ENCODE results near the gene ZNF385B.

The ZNF385B gene

DNA sequence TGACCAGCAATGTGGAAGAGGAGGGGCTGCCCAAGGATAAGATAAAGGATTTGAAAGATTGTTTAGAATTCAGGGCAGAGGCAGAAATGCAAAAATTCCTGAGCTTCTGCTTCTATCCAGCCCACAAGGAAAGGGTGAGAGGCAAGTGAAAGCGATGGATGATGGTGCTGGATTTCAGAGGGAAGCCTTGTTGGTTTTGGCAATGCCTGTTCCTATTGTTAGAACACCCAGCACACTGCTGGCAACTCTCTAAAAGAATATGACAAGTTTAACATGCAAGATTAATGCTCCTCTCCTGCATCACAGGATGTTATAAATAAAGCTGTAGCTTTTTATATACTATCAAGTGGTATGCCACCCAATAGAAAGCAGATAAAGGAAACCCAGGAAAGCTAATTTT is 92.6 kb downstream of the ZNF385B start:
- Histone ChIP-seq H3K36me3 (ENCODE audit: control insufficient read depth in 5 of 5, insufficient read depth in 5 of 5, low read length in 5 of 5) (no peaks in the 10 kb centered on the region), H3K27ac (ENCODE audit: low read depth, low read length) (no peak overlapping the region), H3K9ac (ENCODE audit: low read length in 5 of 5) (no peak overlapping the region), H3K4me1 (ENCODE audit: control insufficient read depth in 5 of 5, insufficient read depth in 5 of 5, low read length in 5 of 5) (no peaks in the 10 kb centered on the region), H3K4me3 (ENCODE audit: low read depth in 1 of 5, low read length in 5 of 5) (no peak overlapping the region), H3K27me3 (ENCODE audit: control insufficient read depth in 5 of 5, insufficient read depth in 4 of 5, low read length in 5 of 5) (peaks cover 0 to 5% (median 0%) of the 10 kb centered on the region in 5 donors), H3K9me3 (ENCODE audit: control insufficient read depth in 5 of 5, low read length in 5 of 5) (peaks cover 0 to 5% (median 0%) of the 10 kb centered on the region in 5 donors)

DNA sequence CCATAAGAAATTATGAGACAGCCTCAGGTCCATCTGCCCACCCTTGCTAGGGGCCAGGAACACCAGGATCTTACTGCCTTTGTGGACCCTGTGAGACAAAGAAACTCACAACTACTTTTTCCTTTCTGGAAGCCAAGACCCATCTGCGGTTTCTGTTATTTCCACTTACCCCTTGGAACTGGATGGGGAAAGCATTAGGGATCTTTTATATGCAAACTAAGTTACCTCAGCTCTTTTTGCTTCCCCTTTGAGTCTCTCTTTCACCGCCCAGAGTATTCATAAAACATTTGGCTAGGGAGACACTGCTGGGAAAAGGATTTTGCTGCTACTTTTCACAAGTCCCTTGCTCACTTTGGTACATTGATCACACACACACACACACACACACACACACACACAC is 95.7 kb downstream of the ZNF385B start:
- Histone ChIP-seq H3K4me3 (ENCODE audit: low read depth in 1 of 5, low read length in 5 of 5) (no peak overlapping the region), H3K9ac (ENCODE audit: low read length in 5 of 5) (no peak overlapping the region), H3K27ac (ENCODE audit: low read depth, low read length) (no peak overlapping the region), H3K9me3 (ENCODE audit: control insufficient read depth in 5 of 5, low read length in 5 of 5) (peaks cover 0 to 9% (median 2%) of the 10 kb centered on the region in 5 donors), H3K36me3 (ENCODE audit: control insufficient read depth in 5 of 5, insufficient read depth in 5 of 5, low read length in 5 of 5) (no peaks in the 10 kb centered on the region), H3K27me3 (ENCODE audit: control insufficient read depth in 5 of 5, insufficient read depth in 4 of 5, low read length in 5 of 5) (peaks cover 0 to 5% (median 0%) of the 10 kb centered on the region in 5 donors), H3K4me1 (ENCODE audit: control insufficient read depth in 5 of 5, insufficient read depth in 5 of 5, low read length in 5 of 5) (no peaks in the 10 kb centered on the region)

DNA sequence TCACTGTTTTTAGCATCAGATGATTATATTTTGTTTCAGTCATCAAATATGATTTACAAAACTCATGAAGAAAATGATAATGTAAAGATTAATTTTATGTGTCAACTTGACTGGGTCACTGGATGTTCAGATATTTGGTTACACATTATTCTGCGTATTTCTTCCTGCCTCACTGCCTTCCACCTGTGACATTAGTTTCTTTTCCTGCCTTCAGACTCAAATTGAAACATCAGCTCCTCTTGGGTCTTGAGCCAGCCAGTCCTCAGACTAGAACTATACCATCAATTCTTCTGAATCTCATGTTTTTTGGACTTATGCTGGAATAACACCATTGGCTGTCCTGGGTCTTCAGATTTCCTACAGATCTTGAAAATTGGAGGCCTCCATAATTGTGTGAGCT is 96.7 kb downstream of the ZNF385B start:
- peaks cover 0 to 9% (median 2%) of the 10 kb centered on the region in 5 donors for H3K9me3 ChIP-seq (ENCODE audit: control insufficient read depth in 5 of 5, low read length in 5 of 5)
- H3K4me3 ChIP-seq (ENCODE audit: low read depth in 1 of 5, low read length in 5 of 5) = no peak overlapping the region
- H3K27me3 ChIP-seq (ENCODE audit: control insufficient read depth in 5 of 5, insufficient read depth in 4 of 5, low read length in 5 of 5) = peaks cover 0 to 5% (median 0%) of the 10 kb centered on the region in 5 donors
- no peak overlapping the region for H3K27ac ChIP-seq (ENCODE audit: low read depth, low read length)
- H3K4me1 ChIP-seq (ENCODE audit: control insufficient read depth in 5 of 5, insufficient read depth in 5 of 5, low read length in 5 of 5) = no peaks in the 10 kb centered on the region
- H3K9ac ChIP-seq (ENCODE audit: low read length in 5 of 5) = no peak overlapping the region
- H3K36me3 ChIP-seq (ENCODE audit: control insufficient read depth in 5 of 5, insufficient read depth in 5 of 5, low read length in 5 of 5) = no peaks in the 10 kb centered on the region

- Histone ChIP-seq H3K4me3 (ENCODE audit: low read depth in 1 of 5, low read length in 5 of 5) (no peak overlapping the region), H3K36me3 (ENCODE audit: control insufficient read depth in 5 of 5, insufficient read depth in 5 of 5, low read length in 5 of 5) (no peaks in the 10 kb centered on the region), H3K27ac (ENCODE audit: low read depth, low read length) (no peak overlapping the region), H3K4me1 (ENCODE audit: control insufficient read depth in 5 of 5, insufficient read depth in 5 of 5, low read length in 5 of 5) (no peaks in the 10 kb centered on the region), H3K9me3 (ENCODE audit: control insufficient read depth in 5 of 5, low read length in 5 of 5) (peaks cover 0 to 10% (median 5%) of the 10 kb centered on the region in 5 donors), H3K9ac (ENCODE audit: low read length in 5 of 5) (no peak overlapping the region), H3K27me3 (ENCODE audit: control insufficient read depth in 5 of 5, insufficient read depth in 4 of 5, low read length in 5 of 5) (no peaks in the 10 kb centered on the region)
Measured at GRCh38 chr2:179758636-179759035, 102.8 kb downstream of the ZNF385B start.

DNA sequence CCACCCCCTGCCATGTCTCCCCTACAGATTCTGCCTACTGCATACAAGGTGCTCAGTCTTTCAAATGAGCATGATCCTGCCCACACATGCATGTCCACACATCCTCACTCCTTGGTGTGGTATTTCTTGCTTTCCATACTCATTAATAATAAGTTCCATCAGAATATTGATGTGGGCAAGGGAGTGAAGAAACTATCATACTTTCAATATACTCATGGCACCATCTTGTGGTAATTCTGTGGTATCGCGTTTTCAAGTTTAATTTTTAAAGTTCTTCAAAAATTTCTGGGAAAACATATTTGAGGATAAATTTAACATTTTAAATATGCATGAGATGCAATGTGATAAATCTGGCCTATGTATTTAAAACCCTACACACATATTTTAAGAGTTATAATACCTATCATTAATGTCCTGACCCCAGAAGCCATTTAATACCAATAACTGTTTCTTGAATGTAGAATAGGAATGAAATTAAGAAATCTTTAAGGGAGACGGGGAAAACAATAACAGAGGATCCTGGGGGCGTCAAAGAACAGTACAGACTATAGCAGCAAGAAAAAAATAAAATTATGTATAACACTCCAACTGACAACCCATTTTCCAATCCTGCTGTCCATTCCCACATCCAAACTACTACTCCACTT is 110.1 kb downstream of the ZNF385B start:
- Histone ChIP-seq H3K4me3 (ENCODE audit: low read depth in 1 of 5, low read length in 5 of 5) (no peak overlapping the region), H3K9ac (ENCODE audit: low read length in 5 of 5) (no peak overlapping the region), H3K4me1 (ENCODE audit: control insufficient read depth in 5 of 5, insufficient read depth in 5 of 5, low read length in 5 of 5) (no peaks in the 10 kb centered on the region), H3K27me3 (ENCODE audit: control insufficient read depth in 5 of 5, insufficient read depth in 4 of 5, low read length in 5 of 5) (no peaks in the 10 kb centered on the region), H3K36me3 (ENCODE audit: control insufficient read depth in 5 of 5, insufficient read depth in 5 of 5, low read length in 5 of 5) (no peaks in the 10 kb centered on the region), H3K27ac (ENCODE audit: low read depth, low read length) (no peak overlapping the region), H3K9me3 (ENCODE audit: control insufficient read depth in 5 of 5, low read length in 5 of 5) (no peaks in the 10 kb centered on the region)

DNA sequence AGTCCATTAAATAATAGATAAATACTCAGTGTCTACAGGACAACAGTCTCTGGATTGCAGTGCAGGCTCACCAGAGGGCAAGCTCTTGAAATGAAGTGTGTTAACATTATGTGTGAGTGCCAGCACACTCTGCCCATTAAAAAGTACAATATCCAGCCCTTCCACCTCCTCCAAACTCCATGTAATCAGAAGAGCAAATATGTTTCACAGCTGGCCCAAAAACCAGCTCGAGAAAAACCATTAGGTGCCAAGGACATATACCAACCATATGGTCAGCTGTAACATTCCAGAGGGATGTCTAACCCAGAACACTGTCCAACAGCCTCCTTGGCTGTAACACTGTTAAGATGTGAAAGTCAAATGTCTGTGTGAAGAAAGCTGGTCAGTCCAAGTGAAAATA is 112.2 kb downstream of the ZNF385B start:
- no peak overlapping the region for H3K4me3 ChIP-seq (ENCODE audit: low read depth in 1 of 5, low read length in 5 of 5)
- no peaks in the 10 kb centered on the region for H3K27me3 ChIP-seq (ENCODE audit: control insufficient read depth in 5 of 5, insufficient read depth in 4 of 5, low read length in 5 of 5)
- H3K36me3 ChIP-seq (ENCODE audit: control insufficient read depth in 5 of 5, insufficient read depth in 5 of 5, low read length in 5 of 5) = no peaks in the 10 kb centered on the region
- no peak overlapping the region for H3K27ac ChIP-seq (ENCODE audit: low read depth, low read length)
- no peaks in the 10 kb centered on the region for H3K4me1 ChIP-seq (ENCODE audit: control insufficient read depth in 5 of 5, insufficient read depth in 5 of 5, low read length in 5 of 5)
- no peak overlapping the region for H3K9ac ChIP-seq (ENCODE audit: low read length in 5 of 5)
- no peaks in the 10 kb centered on the region for H3K9me3 ChIP-seq (ENCODE audit: control insufficient read depth in 5 of 5, low read length in 5 of 5)

GRCh38 chr2:179746981-179747380 is 114.4 kb downstream of the ZNF385B start:
- Histone ChIP-seq H3K9ac (ENCODE audit: low read length in 5 of 5) (no peak overlapping the region), H3K36me3 (ENCODE audit: control insufficient read depth in 5 of 5, insufficient read depth in 5 of 5, low read length in 5 of 5) (no peaks in the 10 kb centered on the region), H3K9me3 (ENCODE audit: control insufficient read depth in 5 of 5, low read length in 5 of 5) (no peaks in the 10 kb centered on the region), H3K4me1 (ENCODE audit: control insufficient read depth in 5 of 5, insufficient read depth in 5 of 5, low read length in 5 of 5) (no peaks in the 10 kb centered on the region), H3K27me3 (ENCODE audit: control insufficient read depth in 5 of 5, insufficient read depth in 4 of 5, low read length in 5 of 5) (no peaks in the 10 kb centered on the region), H3K4me3 (ENCODE audit: low read depth in 1 of 5, low read length in 5 of 5) (no peak overlapping the region), H3K27ac (ENCODE audit: low read depth, low read length) (no peak overlapping the region)

- no peaks in the 10 kb centered on the region for H3K9me3 ChIP-seq (ENCODE audit: control insufficient read depth in 5 of 5, low read length in 5 of 5)
- no peaks in the 10 kb centered on the region for H3K36me3 ChIP-seq (ENCODE audit: control insufficient read depth in 5 of 5, insufficient read depth in 5 of 5, low read length in 5 of 5)
- H3K4me1 ChIP-seq (ENCODE audit: control insufficient read depth in 5 of 5, insufficient read depth in 5 of 5, low read length in 5 of 5) = no peaks in the 10 kb centered on the region
- no peak overlapping the region for H3K4me3 ChIP-seq (ENCODE audit: low read depth in 1 of 5, low read length in 5 of 5)
- H3K27me3 ChIP-seq (ENCODE audit: control insufficient read depth in 5 of 5, insufficient read depth in 4 of 5, low read length in 5 of 5) = no peaks in the 10 kb centered on the region
- H3K27ac ChIP-seq (ENCODE audit: low read depth, low read length) = no peak overlapping the region
- H3K9ac ChIP-seq (ENCODE audit: low read length in 5 of 5) = no peak overlapping the region
Measured at GRCh38 chr2:179745635-179746256, 115.7 kb downstream of the ZNF385B start.

GRCh38 chr2:179744401-179744800 is 117.0 kb downstream of the ZNF385B start:
- Histone ChIP-seq H3K9ac (ENCODE audit: low read length in 5 of 5) (no peak overlapping the region), H3K27me3 (ENCODE audit: control insufficient read depth in 5 of 5, insufficient read depth in 4 of 5, low read length in 5 of 5) (no peaks in the 10 kb centered on the region), H3K9me3 (ENCODE audit: control insufficient read depth in 5 of 5, low read length in 5 of 5) (no peaks in the 10 kb centered on the region), H3K4me3 (ENCODE audit: low read depth in 1 of 5, low read length in 5 of 5) (no peak overlapping the region), H3K27ac (ENCODE audit: low read depth, low read length) (no peak overlapping the region), H3K4me1 (ENCODE audit: control insufficient read depth in 5 of 5, insufficient read depth in 5 of 5, low read length in 5 of 5) (peaks cover 0 to 3% (median 0%) of the 10 kb centered on the region in 5 donors), H3K36me3 (ENCODE audit: control insufficient read depth in 5 of 5, insufficient read depth in 5 of 5, low read length in 5 of 5) (no peaks in the 10 kb centered on the region)

- H3K9me3 ChIP-seq (ENCODE audit: control insufficient read depth in 5 of 5, low read length in 5 of 5) = no peaks in the 10 kb centered on the region
- no peak overlapping the region for H3K4me3 ChIP-seq (ENCODE audit: low read depth in 1 of 5, low read length in 5 of 5)
- H3K4me1 ChIP-seq (ENCODE audit: control insufficient read depth in 5 of 5, insufficient read depth in 5 of 5, low read length in 5 of 5) = peaks cover 0 to 3% (median 0%) of the 10 kb centered on the region in 5 donors
- H3K9ac ChIP-seq (ENCODE audit: low read length in 5 of 5) = no peak overlapping the region
- H3K27ac ChIP-seq (ENCODE audit: low read depth, low read length) = no peak overlapping the region
- H3K36me3 ChIP-seq (ENCODE audit: control insufficient read depth in 5 of 5, insufficient read depth in 5 of 5, low read length in 5 of 5) = no peaks in the 10 kb centered on the region
- no peaks in the 10 kb centered on the region for H3K27me3 ChIP-seq (ENCODE audit: control insufficient read depth in 5 of 5, insufficient read depth in 4 of 5, low read length in 5 of 5)
Measured at GRCh38 chr2:179741317-179741716, 120.1 kb downstream of the ZNF385B start.

Data from subcutaneous abdominal adipose tissue (tissue), 5 donors.